D721Med (cell line): ENCODE measurements around the gene JARID2.

ENCODE experiments used
- DNase-seq: peaks from one replicate; pipeline ENCODE4 v3.0.0; 2011; ENCODE audit warnings: low spot score; ENCODE audit not compliant: insufficient read length
- FAIRE-seq: peaks from 2 replicates; lab custom pipeline; 2011; peaks lifted over from hg19 to GRCh38; lab: Jason Lieb, UNC
- TF ChIP-seq, protein P1 (sequence below): IDR thresholded peaks from 2 replicates; pipeline ENCODE4 v1.5.1; 2012; ENCODE audit warnings: mild to moderate bottlenecking, control low read depth; ENCODE audit not compliant: insufficient read depth; ENCODE audit errors: missing control alignments

The JARID2 gene

GRCh38 chr6:15447546-15448267 lies 201.8 kb downstream of the JARID2 start:
- no peak for FAIRE-seq

GRCh38 chr6:15449011-15449410 lies 203.1 kb downstream of the JARID2 start:
- TF ChIP-seq, protein P1, sequence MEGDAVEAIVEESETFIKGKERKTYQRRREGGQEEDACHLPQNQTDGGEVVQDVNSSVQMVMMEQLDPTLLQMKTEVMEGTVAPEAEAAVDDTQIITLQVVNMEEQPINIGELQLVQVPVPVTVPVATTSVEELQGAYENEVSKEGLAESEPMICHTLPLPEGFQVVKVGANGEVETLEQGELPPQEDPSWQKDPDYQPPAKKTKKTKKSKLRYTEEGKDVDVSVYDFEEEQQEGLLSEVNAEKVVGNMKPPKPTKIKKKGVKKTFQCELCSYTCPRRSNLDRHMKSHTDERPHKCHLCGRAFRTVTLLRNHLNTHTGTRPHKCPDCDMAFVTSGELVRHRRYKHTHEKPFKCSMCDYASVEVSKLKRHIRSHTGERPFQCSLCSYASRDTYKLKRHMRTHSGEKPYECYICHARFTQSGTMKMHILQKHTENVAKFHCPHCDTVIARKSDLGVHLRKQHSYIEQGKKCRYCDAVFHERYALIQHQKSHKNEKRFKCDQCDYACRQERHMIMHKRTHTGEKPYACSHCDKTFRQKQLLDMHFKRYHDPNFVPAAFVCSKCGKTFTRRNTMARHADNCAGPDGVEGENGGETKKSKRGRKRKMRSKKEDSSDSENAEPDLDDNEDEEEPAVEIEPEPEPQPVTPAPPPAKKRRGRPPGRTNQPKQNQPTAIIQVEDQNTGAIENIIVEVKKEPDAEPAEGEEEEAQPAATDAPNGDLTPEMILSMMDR, result no peak
- DNase-seq, result no peak
- no peak for FAIRE-seq

More at GRCh38 chr6:15447546-15448267, 201.8 kb downstream of the JARID2 start:
- no peak for DNase-seq
- TF ChIP-seq, protein P1, result no peak

GRCh38 chr6:15451738-15452137 lies 205.9 kb downstream of the JARID2 start:
- no peak for FAIRE-seq
- TF ChIP-seq, protein P1, result no peak
- DNase-seq, result no peak

GRCh38 chr6:15452182-15452941 lies 206.5 kb downstream of the JARID2 start:
- FAIRE-seq (no peak), DNase-seq (no peak)
- TF ChIP-seq, protein P1, result no peak

GRCh38 chr6:15453186-15453585 lies 207.3 kb downstream of the JARID2 start:
- DNase-seq (no peak), FAIRE-seq (no peak)
- TF ChIP-seq, protein P1, result no peak

GRCh38 chr6:15453622-15454021 lies 207.8 kb downstream of the JARID2 start:
- no peak for DNase-seq
- TF ChIP-seq, protein P1, result no peak
- no peak for FAIRE-seq
